HG02759 (cell line): ENCODE data around the gene CBARP.

ENCODE experiments used
- ATAC-seq: cut with Tn5 transposase; IDR thresholded peaks from one replicate; pipeline ENCODE4 v1.9.1; 2021; ENCODE audit warnings: mild to moderate bottlenecking, moderate library complexity; ENCODE audit not compliant: unreplicated experiment

Gene CBARP

GRCh38 chr19:1239796-1240737, 2.3 kb upstream of the CBARP start:
- ATAC-seq: peak; percentile 37

DNA sequence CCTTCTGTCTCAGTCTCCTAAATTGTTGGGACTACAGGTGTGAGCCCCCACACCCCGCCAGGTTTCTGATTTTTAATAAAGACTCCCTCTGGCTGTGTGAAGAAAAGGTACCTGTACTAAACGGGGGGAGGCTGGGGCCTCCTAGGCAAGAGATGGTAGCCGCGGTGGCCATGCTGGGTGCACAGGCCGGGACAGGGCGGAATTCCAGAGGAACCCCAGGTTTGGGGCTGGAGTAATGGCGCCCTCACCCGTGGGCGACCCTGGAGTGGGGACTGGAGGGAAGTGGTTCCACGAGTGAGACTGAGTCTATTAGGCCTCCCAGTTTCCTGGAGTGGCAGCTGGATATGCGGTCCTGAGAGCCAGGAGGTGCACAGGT, 1.6 kb upstream of the CBARP start:
- ATAC-seq: no peak

GRCh38 chr19:1238369-1239303, 831 bp upstream of the CBARP start:
- ATAC-seq: no peak

GRCh38 chr19:1237027-1237659, 662 bp downstream of the CBARP start:
- no peak for ATAC-seq

- no peak for ATAC-seq
Measured at GRCh38 chr19:1236576-1236975, 1.2 kb downstream of the CBARP start.

DNA sequence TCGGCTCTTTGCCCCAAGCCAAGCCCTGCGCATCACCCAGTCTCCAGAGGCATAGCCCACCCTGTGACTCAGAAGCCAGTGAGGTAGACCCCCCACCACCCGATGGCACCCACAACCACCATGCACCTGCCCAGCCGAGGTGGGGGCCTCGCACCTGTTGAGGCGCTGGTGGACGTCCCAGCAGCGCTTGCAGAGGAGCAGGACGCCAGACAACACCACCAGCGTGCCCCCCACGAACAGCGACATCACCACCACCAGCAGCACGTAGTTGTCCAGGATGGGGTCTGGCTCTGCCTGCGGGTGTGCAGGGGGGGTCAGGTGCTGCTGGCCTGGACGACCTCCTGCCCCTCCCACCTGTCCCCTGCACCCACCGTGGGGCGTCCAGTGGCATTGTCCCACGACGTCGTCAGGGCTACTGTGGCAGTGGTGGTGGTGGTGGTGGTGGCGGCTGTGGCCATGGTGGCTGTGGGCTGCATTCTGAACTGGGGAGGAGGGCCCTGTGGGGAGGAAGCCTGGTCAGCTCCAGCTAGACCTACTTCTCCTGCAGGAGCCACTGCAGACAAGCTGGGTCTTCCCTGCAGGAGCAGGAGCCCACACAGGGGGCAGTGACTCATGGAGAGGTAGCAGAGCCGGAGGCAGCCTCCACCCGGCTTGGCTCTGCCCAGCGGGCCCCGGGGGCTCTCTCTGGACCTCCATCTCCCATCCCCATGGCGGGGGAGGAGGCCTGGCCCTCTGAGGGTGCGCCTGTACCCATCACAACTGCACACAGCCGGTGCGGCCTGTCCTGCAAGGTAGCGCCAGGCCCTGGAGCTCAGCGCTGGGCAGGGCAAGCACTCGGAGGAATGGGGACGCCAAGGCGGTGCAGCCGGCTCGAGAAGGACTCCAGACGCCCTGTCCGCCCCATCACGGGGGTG, 1.9 kb downstream of the CBARP start:
- no peak for ATAC-seq

- no peak for ATAC-seq
Measured at GRCh38 chr19:1234955-1235380, 2.8 kb downstream of the CBARP start.

GRCh38 chr19:1234051-1234954, 3.5 kb downstream of the CBARP start:
- no peak for ATAC-seq

DNA sequence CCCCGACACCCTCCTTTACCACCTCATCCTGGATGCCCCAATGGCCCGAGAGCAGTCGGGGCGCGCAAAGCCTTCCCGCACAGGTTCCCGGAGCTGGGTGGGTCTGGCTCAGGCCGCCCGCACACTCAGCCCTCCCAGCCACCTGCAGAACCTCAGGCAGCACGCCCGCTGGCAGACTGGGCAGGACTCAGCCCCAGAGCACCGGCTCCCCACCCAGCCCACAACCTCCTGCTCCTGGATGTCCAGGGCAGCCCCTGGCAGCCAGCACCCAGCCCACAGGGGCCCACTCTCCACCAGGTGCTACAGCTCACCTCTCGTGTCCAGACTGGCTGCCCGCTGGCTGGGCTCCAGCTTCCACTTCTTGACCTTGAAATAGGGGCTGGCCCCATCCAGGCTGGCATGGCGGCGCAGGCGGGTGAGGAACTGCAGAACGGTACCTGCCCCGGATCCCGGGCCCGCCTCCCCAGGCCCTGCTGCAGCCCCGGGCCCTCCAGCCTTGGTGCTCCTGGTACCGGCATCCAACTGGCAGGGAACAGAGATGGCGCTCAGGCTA, 4.6 kb downstream of the CBARP start:
- ATAC-seq: no peak

DNA sequence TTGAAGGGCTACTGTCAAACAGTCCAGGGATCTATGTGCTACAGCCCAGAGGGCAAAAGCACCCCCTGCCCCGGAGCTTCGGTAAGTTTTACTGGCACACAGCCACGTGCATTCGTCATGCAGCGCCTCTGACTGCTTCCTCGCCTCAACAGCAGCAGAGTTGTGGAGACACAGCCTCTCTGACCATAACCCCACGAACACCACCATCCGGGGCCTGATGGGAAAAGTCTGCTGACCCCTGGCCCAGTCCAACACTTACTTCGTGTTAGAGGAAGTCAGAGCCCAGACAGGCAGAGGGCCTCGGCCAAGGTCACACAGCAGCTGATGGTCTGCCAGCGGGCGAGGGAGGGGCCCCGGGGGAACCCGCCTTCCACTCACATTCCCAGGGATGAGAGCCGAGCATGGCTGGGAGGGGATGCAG, 5.1 kb downstream of the CBARP start:
- ATAC-seq: no peak

DNA sequence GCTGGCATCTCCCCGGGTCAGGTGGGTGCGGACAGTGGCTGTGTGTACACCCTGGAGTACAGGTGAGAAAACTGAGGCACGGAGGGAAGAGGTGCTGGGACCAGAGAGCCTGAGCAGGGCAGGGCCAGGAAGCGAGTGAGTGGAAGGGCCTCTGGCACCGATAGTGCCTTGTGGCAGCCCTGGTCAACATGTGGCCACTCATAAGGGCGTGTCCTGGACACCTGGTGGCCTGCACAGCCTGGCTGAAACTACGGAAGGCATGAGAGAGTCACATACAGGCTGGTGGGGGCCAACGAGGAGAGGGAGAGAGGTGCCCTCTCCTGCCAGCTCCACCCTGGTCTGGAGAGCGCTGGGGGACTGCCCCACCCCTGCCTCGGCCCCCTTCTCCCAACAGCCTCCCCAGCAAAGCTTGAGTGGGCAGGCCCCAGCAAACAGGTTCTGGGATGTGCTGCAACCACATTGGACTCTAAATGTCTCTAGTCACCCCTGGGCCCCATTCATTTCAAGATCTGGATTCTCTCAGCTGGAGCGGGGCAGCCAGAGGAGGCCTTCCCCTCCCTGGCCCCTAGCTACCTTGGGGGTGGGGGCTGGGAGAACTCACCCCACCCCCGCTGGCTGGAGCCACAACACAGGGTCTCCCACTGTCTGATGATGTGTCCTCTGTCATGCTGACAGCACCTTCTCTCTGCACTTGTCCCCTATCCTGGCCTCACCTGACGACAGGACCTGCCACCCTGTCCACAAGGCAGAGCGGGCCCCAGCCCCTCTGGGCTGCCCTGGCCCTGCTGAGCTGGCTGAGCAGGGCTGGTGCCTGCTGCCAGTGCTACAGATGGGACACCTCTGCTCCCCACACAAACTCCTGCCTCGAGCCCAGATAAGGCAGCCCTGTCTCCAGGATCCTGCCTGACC, 5.8 kb downstream of the CBARP start:
- no peak for ATAC-seq

DNA sequence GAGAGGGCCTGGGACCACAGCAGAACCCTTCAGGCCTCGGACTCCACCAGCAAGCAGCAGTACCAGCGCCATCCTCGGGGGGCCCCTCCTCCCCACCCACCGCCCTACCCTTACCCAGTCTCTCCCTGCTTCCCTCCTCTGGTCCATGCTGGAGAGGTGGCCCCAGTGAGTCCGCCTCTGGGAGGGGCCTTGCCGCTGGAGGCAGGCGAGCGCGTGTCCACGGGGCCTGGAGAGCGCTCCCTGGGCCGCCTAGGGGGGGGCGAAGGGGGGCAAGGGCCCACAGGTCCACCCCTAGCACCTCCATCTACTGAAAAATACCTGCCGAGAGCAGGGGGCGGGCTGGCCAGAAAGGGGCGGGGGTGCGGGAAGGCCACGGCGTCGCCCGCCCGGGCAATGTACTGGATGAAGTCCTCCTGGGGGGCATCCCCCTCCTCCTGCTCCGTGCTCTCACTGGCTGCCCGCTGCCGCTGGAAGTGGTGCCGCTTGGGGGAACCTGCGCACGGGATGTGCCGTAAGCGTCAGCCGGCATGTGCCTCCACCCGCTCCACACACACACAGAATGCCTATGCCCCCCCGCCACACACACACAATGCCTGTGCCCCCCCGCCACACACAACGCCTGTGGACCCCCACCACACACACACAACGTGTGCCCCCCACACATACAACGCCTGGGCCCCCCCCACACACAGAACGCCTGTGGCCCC, 6.9 kb downstream of the CBARP start:
- no peak for ATAC-seq

- no peak for ATAC-seq
Measured at GRCh38 chr19:1229924-1230782, 7.7 kb downstream of the CBARP start.

GRCh38 chr19:1229056-1229923, 8.5 kb downstream of the CBARP start:
- ATAC-seq: no peak
